HepG2 (cell line): ENCODE data around the gene CD101. TPM values are rescaled to one million over a fixed set of nuclear protein-coding genes. Genes with fewer than 3 reads are reported as not detected.

Source experiments
- AKNA ChIP-seq: sonication (generic); formaldehyde crosslinking; IDR thresholded peaks from 2 replicates; pipeline ENCODE4 v1.4.0; 2020; ENCODE audit warnings: missing genetic modification reagents, borderline replicate concordance
- DMAP1 ChIP-seq: IDR thresholded peaks from 2 replicates; pipeline ENCODE4 v1.6.1; 2016
- E2F2 ChIP-seq: sonication (generic); formaldehyde crosslinking; IDR thresholded peaks from 2 replicates; pipeline ENCODE4 v1.4.0; 2020; ENCODE audit warnings: missing genetic modification reagents, borderline replicate concordance
- ETV5 ChIP-seq: IDR thresholded peaks from 2 replicates; pipeline ENCODE4 v1.6.1; 2018; ENCODE audit warnings: missing biosample characterization, missing genetic modification reagents, inconsistent platforms, borderline replicate concordance
- FOXJ3 ChIP-seq: sonication (generic); formaldehyde crosslinking; IDR thresholded peaks from 2 replicates; pipeline ENCODE4 v1.4.0; 2020; ENCODE audit warnings: missing genetic modification reagents, mild to moderate bottlenecking, borderline replicate concordance
- FOXK1 ChIP-seq: sonication (generic); formaldehyde crosslinking; IDR thresholded peaks from 2 replicates; pipeline ENCODE4 v1.4.0; 2020; ENCODE audit warnings: low read depth, missing genetic modification reagents, borderline replicate concordance
- GTF3A ChIP-seq: sonication (generic); formaldehyde crosslinking; conservative IDR thresholded peaks from 2 replicates; pipeline ENCODE4 v1.4.0; 2020; ENCODE audit warnings: mild to moderate bottlenecking, missing genetic modification reagents
- HNRNPLL ChIP-seq: fragments of 200-400 bp; formaldehyde crosslinking; IDR thresholded peaks from 2 replicates; pipeline ENCODE4 v1.6.1; 2017; ENCODE audit warnings: mild to moderate bottlenecking, low read depth, low read length; ENCODE audit not compliant: poor library complexity, severe bottlenecking
- JDP2 ChIP-seq: sonication (generic); formaldehyde crosslinking; IDR thresholded peaks from 2 replicates; pipeline ENCODE4 v1.8.1; 2022; ENCODE audit warnings: missing genetic modification reagents, borderline replicate concordance
- KAT7 ChIP-seq: IDR thresholded peaks from 2 replicates; pipeline ENCODE4 v1.6.1; 2018; ENCODE audit warnings: borderline replicate concordance, missing compliant biosample characterization
- KDM4B ChIP-seq: sonication (generic); formaldehyde crosslinking; IDR thresholded peaks from 2 replicates; pipeline ENCODE4 v1.4.0; 2020; ENCODE audit warnings: missing genetic modification reagents
- KMT2A ChIP-seq: sonication (generic); formaldehyde crosslinking; IDR thresholded peaks from 2 replicates; pipeline ENCODE4 v1.4.0; 2020; ENCODE audit warnings: missing genetic modification reagents
- NFYC ChIP-seq: IDR thresholded peaks from 2 replicates; pipeline ENCODE4 v1.6.1; 2016; ENCODE audit warnings: missing genetic modification reagents, missing compliant biosample characterization
- NR1H2 ChIP-seq: sonication (generic); formaldehyde crosslinking; IDR thresholded peaks from 2 replicates; pipeline ENCODE4 v1.8.1; 2022; ENCODE audit warnings: low read depth, missing genetic modification reagents, borderline replicate concordance
- PBX3 ChIP-seq: sonication (generic); formaldehyde crosslinking; IDR thresholded peaks from 2 replicates; pipeline ENCODE4 v1.8.1; 2023; ENCODE audit warnings: missing genetic modification reagents, inconsistent platforms, borderline replicate concordance
- SP5 ChIP-seq: IDR thresholded peaks from 2 replicates; pipeline ENCODE4 v1.6.1; 2016; ENCODE audit warnings: low read depth, borderline replicate concordance
- YY1 ChIP-seq: IDR thresholded peaks from 2 replicates; pipeline ENCODE4 v1.6.1; 2011; ENCODE audit warnings: low read length, low read depth, moderate library complexity, mild to moderate bottlenecking; ENCODE audit not compliant: insufficient read depth, insufficient replicate concordance
- ZBTB20 ChIP-seq: sonication (generic); formaldehyde crosslinking; IDR thresholded peaks from 2 replicates; pipeline ENCODE4 v1.8.1; 2023; ENCODE audit warnings: missing genetic modification reagents, low read depth, mild to moderate bottlenecking, borderline replicate concordance
- ZFP1 ChIP-seq: IDR thresholded peaks from 2 replicates; pipeline ENCODE4 v1.6.1; 2016
- ZFP36 ChIP-seq: fragments of 150-350 bp; IDR thresholded peaks from 2 replicates; pipeline ENCODE4 v1.6.1; 2018; ENCODE audit warnings: borderline replicate concordance, low read length, low read depth; ENCODE audit not compliant: partially characterized antibody
- ZFP82 ChIP-seq: sonication (generic); formaldehyde crosslinking; IDR thresholded peaks from 2 replicates; pipeline ENCODE4 v1.5.1; 2020; ENCODE audit warnings: mild to moderate bottlenecking, missing genetic modification reagents, borderline replicate concordance
- ZNF224 ChIP-seq: sonication (generic); formaldehyde crosslinking; IDR thresholded peaks from 2 replicates; pipeline ENCODE4 v1.5.0; 2020; ENCODE audit warnings: mild to moderate bottlenecking, missing genetic modification reagents
- ZNF496 ChIP-seq: sonication (generic); formaldehyde crosslinking; IDR thresholded peaks from 2 replicates; pipeline ENCODE4 v1.8.1; 2023; ENCODE audit warnings: mild to moderate bottlenecking, moderate library complexity, missing genetic modification reagents; ENCODE audit not compliant: insufficient replicate concordance
- ZNF598 ChIP-seq: sonication (generic); formaldehyde crosslinking; IDR thresholded peaks from 2 replicates; pipeline ENCODE4 v1.5.1; 2020; ENCODE audit warnings: mild to moderate bottlenecking, missing genetic modification reagents, borderline replicate concordance
- ZNF775 ChIP-seq: sonication (generic); formaldehyde crosslinking; IDR thresholded peaks from 2 replicates; pipeline ENCODE4 v1.4.0; 2020; ENCODE audit warnings: missing genetic modification reagents, mild to moderate bottlenecking, moderate library complexity, borderline replicate concordance
- ZNF891 ChIP-seq: sonication (generic); formaldehyde crosslinking; IDR thresholded peaks from 2 replicates; pipeline ENCODE4 v1.5.0; 2020; ENCODE audit warnings: mild to moderate bottlenecking, missing genetic modification reagents
- polyA plus RNA-seq, 8 experiments: library from polyadenylated mRNA; depleted of rRNA in 3 of 8; stranded (reverse) in 7 of 8; unstranded in 1 of 8; fragments of >200 nt; fragmentation: Illumina TruSeq in 4 of 8; extraction: Trizol in 4 of 8; gene quantifications; 2 replicates each; pipeline versions ENCODE4 v1.2.1 to v1.2.3, GENCODE V29; 2011 to 2016; ENCODE audit warnings: low read depth in 4 of 8, missing spikeins in 1 of 8, mixed read lengths in 1 of 8; ENCODE audit not compliant: insufficient read depth in 1 of 8
- total RNA-seq, 5 experiments: library from RNA; depleted of rRNA; stranded (reverse); fragments of >200 nt; fragmentation: Illumina TruSeq; extraction: Trizol; gene quantifications; 2 replicates each; pipeline ENCODE4 v1.2.3, GENCODE V29; 2016; ENCODE audit warnings: low read depth in 1 of 5

CD101 gene
- total and polyA plus RNA-seq, 2 of the 13 experiments (the other 11 are each of a cell fraction or from before 2014, with no cell fraction given), result 0.05 to 0.09 TPM

- TF ChIP-seq AKNA, result no peak
- TF ChIP-seq ZNF775 (CRISPR knock-in tag), result no peak
- no peak for TF ChIP-seq ZBTB20 (CRISPR knock-in tag)
- TF ChIP-seq FOXJ3 (CRISPR knock-in tag), result no peak
- 0 out of 2 replicates have a peak, but pooled peaks have one; percentile 15 for TF ChIP-seq ZNF224 (CRISPR knock-in tag)
- TF ChIP-seq ZFP36, result no peak
- TF ChIP-seq ZFP1 (CRISPR knock-in tag), result no peak
- TF ChIP-seq ZNF598 (CRISPR knock-in tag), result no peak
- TF ChIP-seq ZNF891 (CRISPR knock-in tag), result no peak
- TF ChIP-seq KAT7, result no peak
- no peak for TF ChIP-seq NFYC (CRISPR knock-in tag)
- TF ChIP-seq KDM4B (CRISPR knock-in tag), result no peak
- TF ChIP-seq YY1, result peak; percentile 61
- TF ChIP-seq GTF3A (CRISPR knock-in tag), result no peak
- TF ChIP-seq E2F2, result no peak
- TF ChIP-seq KMT2A, result peak; percentile 29
- peak; percentile 13 for TF ChIP-seq HNRNPLL
- no peak for TF ChIP-seq PBX3 (CRISPR knock-in tag)
- TF ChIP-seq DMAP1, result peak; percentile 63; the same call in 1 of the 2 replicates
- TF ChIP-seq JDP2 (CRISPR knock-in tag), result no peak
- no peak for TF ChIP-seq ZFP82 (CRISPR knock-in tag)
- no peak for TF ChIP-seq NR1H2 (CRISPR knock-in tag)
- TF ChIP-seq FOXK1 (CRISPR knock-in tag), result no peak
- no peak for TF ChIP-seq ZNF496 (CRISPR knock-in tag)
- TF ChIP-seq ETV5 (CRISPR knock-in tag), result no peak
- TF ChIP-seq SP5 (CRISPR knock-in tag), result no peak
These were observed 57.7 kb downstream of the CD101 start (continued) for GRCh38 chr1:117059334-117059677.
